Measurements from ENCODE around the gene CDH23. TPM values are rescaled to one million over a fixed set of nuclear protein-coding genes. Genes with fewer than 3 reads are reported as not detected.

CDH23 gene
- total RNA-seq, 1 donor from 2014 or later = 10.3 TPM

GRCh38 chr10:71664585-71664984, 267.9 kb downstream of the CDH23 start:
- DNase-seq (ENCODE audit: extremely low spot score in 2 of 2) = no peak
- no peak for TF ChIP-seq POLR2A (IDR thresholded peaks at IDR 0.05)
- no peak for TF ChIP-seq POLR2AphosphoS5 (IDR thresholded peaks at IDR 0.05; ENCODE audit: insufficient read depth in 1 of 2, low read depth in 1 of 2)
- no peak for TF ChIP-seq CTCF (IDR thresholded peaks at IDR 0.05)
- intact Hi-C loops (cut with DNase I) = no loop called here

GRCh38 chr10:71665456-71665855, 268.7 kb downstream of the CDH23 start:
- Histone ChIP-seq H3K36me3 (no peaks in the 10 kb centered on the region), H3K27me3 (no peaks in the 10 kb centered on the region), H3K4me1 (no peaks in the 10 kb centered on the region), H3K9me3 (no peaks in the 10 kb centered on the region), H3K4me3 (no peak overlapping the region), H3K27ac (no peak overlapping the region)
- TF ChIP-seq CTCF (IDR thresholded peaks at IDR 0.05) = no peak
- TF ChIP-seq POLR2AphosphoS5 (IDR thresholded peaks at IDR 0.05; ENCODE audit: insufficient read depth in 1 of 2, low read depth in 1 of 2) = no peak
- DNase-seq (ENCODE audit: extremely low spot score in 2 of 2) = no peak
- intact Hi-C loops (cut with DNase I) = no loop called here

More at GRCh38 chr10:71664585-71664984, 267.9 kb downstream of the CDH23 start:
- Histone ChIP-seq H3K36me3 (no peaks in the 10 kb centered on the region), H3K27me3 (no peaks in the 10 kb centered on the region), H3K27ac (no peak overlapping the region), H3K4me1 (no peaks in the 10 kb centered on the region), H3K4me3 (no peak overlapping the region), H3K9me3 (no peaks in the 10 kb centered on the region)

- Histone ChIP-seq H3K27me3 (no peaks in the 10 kb centered on the region), H3K36me3 (no peaks in the 10 kb centered on the region), H3K27ac (no peak overlapping the region), H3K4me1 (no peaks in the 10 kb centered on the region), H3K4me3 (no peak overlapping the region), H3K9me3 (no peaks in the 10 kb centered on the region)
- no peak for DNase-seq (ENCODE audit: extremely low spot score in 2 of 2)
- intact Hi-C loops (cut with DNase I) = no loop called here
- no peak for TF ChIP-seq CTCF (IDR thresholded peaks at IDR 0.05)
- no peak for TF ChIP-seq POLR2A (IDR thresholded peaks at IDR 0.05)
- TF ChIP-seq POLR2AphosphoS5 (IDR thresholded peaks at IDR 0.05; ENCODE audit: insufficient read depth in 1 of 2, low read depth in 1 of 2) = no peak
These were observed 270.1 kb downstream of the CDH23 start for GRCh38 chr10:71666639-71667386.

- H3K27me3 ChIP-seq = no peaks in the 10 kb centered on the region
- TF ChIP-seq CTCF (IDR thresholded peaks at IDR 0.05) = no peak
- TF ChIP-seq POLR2AphosphoS5 (IDR thresholded peaks at IDR 0.05; ENCODE audit: insufficient read depth in 1 of 2, low read depth in 1 of 2) = no peak
- TF ChIP-seq POLR2A (IDR thresholded peaks at IDR 0.05) = no peak
- intact Hi-C loops (cut with DNase I) = no loop called here
- DNase-seq (ENCODE audit: extremely low spot score in 2 of 2) = no peak
- no peaks in the 10 kb centered on the region for H3K4me1 ChIP-seq
- no peaks in the 10 kb centered on the region for H3K36me3 ChIP-seq
- H3K9me3 ChIP-seq = no peaks in the 10 kb centered on the region
- H3K27ac ChIP-seq = no peak overlapping the region
- H3K4me3 ChIP-seq = no peak overlapping the region
These were observed 270.6 kb downstream of the CDH23 start for GRCh38 chr10:71667387-71667752.

Measured in vagina (tissue), 2 donors.